Calu3 (cell line): ENCODE results near the gene PLCG1. TPM values are rescaled to one million over a fixed set of nuclear protein-coding genes. Genes with fewer than 3 reads are reported as not detected.

Source experiments
- BruUV-seq: library from RNA; stranded (reverse); fragments of 400-500 nt; replicated peaks from 2 replicates; lab custom pipeline; 2021; lab: Mats Ljungman, UMichigan
- CTCF ChIA-PET: fragments of 300-600 bp; sonication (Branson Sonifier 250); formaldehyde crosslinking; loops from one replicate; lab custom pipeline; 2022; ENCODE audit warnings: antibody characterized with exemption; lab: Charles Lee
- DNase-seq: peaks from one replicate; pipeline ENCODE4 v3.0.0; 2022
- H3K27ac Mint-ChIP-seq: one replicate; pipeline ENCODE4 v1.8.0; 2022; ENCODE audit warnings: mixed read lengths; ENCODE audit not compliant: unreplicated experiment
- H3K27me3 Mint-ChIP-seq: one replicate; pipeline ENCODE4 v1.8.0; 2022; ENCODE audit warnings: mixed read lengths; ENCODE audit not compliant: unreplicated experiment
- H3K36me3 Mint-ChIP-seq: one replicate; pipeline ENCODE4 v1.8.0; 2022; ENCODE audit warnings: mild to moderate bottlenecking, moderate library complexity, mixed read lengths; ENCODE audit not compliant: insufficient read depth, unreplicated experiment
- H3K4me1 Mint-ChIP-seq: one replicate; pipeline ENCODE4 v1.8.0; 2022; ENCODE audit warnings: mild to moderate bottlenecking, low read depth, mixed read lengths; ENCODE audit not compliant: unreplicated experiment
- H3K4me3 Mint-ChIP-seq: one replicate; pipeline ENCODE4 v1.8.0; 2022; ENCODE audit warnings: mild to moderate bottlenecking, low read depth, moderate library complexity, mixed read lengths; ENCODE audit not compliant: unreplicated experiment
- H3K9me3 Mint-ChIP-seq: one replicate; pipeline ENCODE4 v1.8.0; 2022; ENCODE audit warnings: low read depth, mixed read lengths; ENCODE audit not compliant: unreplicated experiment
- CTCF ChIP-seq: fragments of 200-600 bp; IDR thresholded peaks from one replicate; pipeline ENCODE4 v1.8.0; 2022; ENCODE audit warnings: antibody characterized with exemption; ENCODE audit not compliant: unreplicated experiment
- intact Hi-C: fragments of 100-400 bp; cut with micrococcal nuclease; formaldehyde crosslinking; loops from one replicate; pipeline ENCODE4 v1.10.0; 2022; ENCODE audit not compliant: unreplicated experiment
- total RNA-seq: library from RNA; stranded (reverse); gene quantifications from 2 replicates; pipeline ENCODE4 v1.2.3, GENCODE V29; 2022

PLCG1 gene
- total RNA-seq, 1 experiment from 2014 or later, result 127 TPM

- peaks cover 2% of the 10 kb centered on the region for H3K9me3 Mint-ChIP-seq
- CTCF ChIA-PET, result no interaction called here
- no peak overlapping the region for H3K27ac Mint-ChIP-seq
- intact Hi-C loops, result no loop called here
- no peaks in the 10 kb centered on the region for H3K36me3 Mint-ChIP-seq
- no peaks in the 10 kb centered on the region for H3K27me3 Mint-ChIP-seq
- TF ChIP-seq CTCF, result no peak
- no peaks in the 10 kb centered on the region for H3K4me1 Mint-ChIP-seq
- no TSS peak for BruUV-seq
- no peak overlapping the region for H3K4me3 Mint-ChIP-seq
- DNase-seq, result no peak
Observed at GRCh38 chr20:41183391-41183790, 46.0 kb downstream of the PLCG1 start.

GRCh38 chr20:41183831-41184230, 46.5 kb downstream of the PLCG1 start:
- CTCF ChIA-PET, result no interaction called here
- no peak for DNase-seq
- no peaks in the 10 kb centered on the region for H3K36me3 Mint-ChIP-seq
- no peaks in the 10 kb centered on the region for H3K4me1 Mint-ChIP-seq
- TF ChIP-seq CTCF, result no peak
- no peak overlapping the region for H3K27ac Mint-ChIP-seq
- H3K9me3 Mint-ChIP-seq, result peaks cover 2% of the 10 kb centered on the region
- H3K27me3 Mint-ChIP-seq, result no peaks in the 10 kb centered on the region
- BruUV-seq, result no TSS peak
- no peak overlapping the region for H3K4me3 Mint-ChIP-seq
- intact Hi-C loops, result no loop called here

DNA sequence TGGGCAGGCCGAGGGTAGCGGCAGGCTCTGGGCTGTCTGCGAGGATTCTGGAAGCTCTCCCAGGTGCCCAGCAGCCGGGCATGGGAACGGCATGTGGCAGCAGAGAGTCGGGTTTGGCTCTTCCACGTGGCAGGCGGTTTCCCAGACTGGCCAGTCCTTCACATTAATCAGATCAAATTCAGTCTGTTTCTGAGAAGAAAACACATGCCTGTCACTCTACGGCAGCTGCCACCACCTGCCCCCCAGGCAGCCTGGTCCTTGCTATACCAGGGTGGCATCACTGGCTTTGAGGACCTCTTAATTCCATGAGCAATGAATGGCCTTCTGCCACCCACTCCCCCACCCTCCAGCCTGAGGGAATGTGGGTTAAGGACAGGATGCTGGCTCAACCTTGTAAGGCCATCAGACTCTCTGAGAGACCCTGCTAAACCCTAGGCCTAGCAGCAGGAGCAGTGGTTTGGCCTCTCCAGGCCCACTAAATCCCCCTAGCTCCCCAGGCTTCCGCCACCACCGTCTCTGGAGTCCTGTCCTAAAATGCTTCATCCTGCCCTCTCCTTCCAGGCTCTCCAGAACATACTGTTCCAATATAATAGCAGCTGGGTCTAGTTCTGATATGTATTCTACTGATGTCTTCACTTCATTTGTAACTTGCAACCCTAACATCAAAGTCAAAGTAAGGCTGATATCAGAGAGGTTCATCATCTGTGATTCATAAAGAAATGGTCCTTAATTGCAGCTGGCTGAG, 47.8 kb downstream of the PLCG1 start:
- peaks cover 10% of the 10 kb centered on the region for H3K9me3 Mint-ChIP-seq
- no peaks in the 10 kb centered on the region for H3K36me3 Mint-ChIP-seq
- intact Hi-C loops, result no loop called here
- CTCF ChIA-PET, result no interaction called here
- H3K4me1 Mint-ChIP-seq, result no peaks in the 10 kb centered on the region
- TF ChIP-seq CTCF, result no peak
- DNase-seq, result no peak
- H3K4me3 Mint-ChIP-seq, result no peak overlapping the region
- no peak overlapping the region for H3K27ac Mint-ChIP-seq
- no peaks in the 10 kb centered on the region for H3K27me3 Mint-ChIP-seq
- no TSS peak for BruUV-seq

DNA sequence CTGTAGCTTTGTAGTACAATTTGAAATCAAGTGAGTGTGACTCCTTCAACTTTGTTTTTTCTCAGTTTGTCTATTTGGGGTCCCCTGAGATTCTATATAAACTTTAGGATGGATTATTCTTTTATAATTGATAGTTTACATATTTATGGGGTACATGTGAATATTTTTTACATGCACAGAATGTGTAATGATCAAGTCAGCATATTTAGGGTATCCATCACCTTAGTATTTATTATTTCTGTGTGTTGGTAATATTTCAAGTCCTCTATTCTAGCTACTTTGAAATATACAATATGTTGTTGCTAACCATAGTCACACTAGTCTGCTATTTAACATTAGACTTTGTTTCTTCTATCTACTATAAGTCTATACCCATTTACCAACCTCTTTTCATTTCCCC, 50.3 kb downstream of the PLCG1 start:
- Mint-ChIP-seq H3K9me3 (peaks cover 15% of the 10 kb centered on the region), H3K27me3 (no peaks in the 10 kb centered on the region), H3K27ac (no peak overlapping the region), H3K4me1 (no peaks in the 10 kb centered on the region), H3K36me3 (no peaks in the 10 kb centered on the region), H3K4me3 (no peak overlapping the region)
- BruUV-seq, result no TSS peak
- DNase-seq, result no peak
- intact Hi-C loops, result no loop called here
- CTCF ChIA-PET, result no interaction called here
- TF ChIP-seq CTCF, result no peak
